Measurements from ENCODE around the gene EMC6.

The EMC6 gene

DNA sequence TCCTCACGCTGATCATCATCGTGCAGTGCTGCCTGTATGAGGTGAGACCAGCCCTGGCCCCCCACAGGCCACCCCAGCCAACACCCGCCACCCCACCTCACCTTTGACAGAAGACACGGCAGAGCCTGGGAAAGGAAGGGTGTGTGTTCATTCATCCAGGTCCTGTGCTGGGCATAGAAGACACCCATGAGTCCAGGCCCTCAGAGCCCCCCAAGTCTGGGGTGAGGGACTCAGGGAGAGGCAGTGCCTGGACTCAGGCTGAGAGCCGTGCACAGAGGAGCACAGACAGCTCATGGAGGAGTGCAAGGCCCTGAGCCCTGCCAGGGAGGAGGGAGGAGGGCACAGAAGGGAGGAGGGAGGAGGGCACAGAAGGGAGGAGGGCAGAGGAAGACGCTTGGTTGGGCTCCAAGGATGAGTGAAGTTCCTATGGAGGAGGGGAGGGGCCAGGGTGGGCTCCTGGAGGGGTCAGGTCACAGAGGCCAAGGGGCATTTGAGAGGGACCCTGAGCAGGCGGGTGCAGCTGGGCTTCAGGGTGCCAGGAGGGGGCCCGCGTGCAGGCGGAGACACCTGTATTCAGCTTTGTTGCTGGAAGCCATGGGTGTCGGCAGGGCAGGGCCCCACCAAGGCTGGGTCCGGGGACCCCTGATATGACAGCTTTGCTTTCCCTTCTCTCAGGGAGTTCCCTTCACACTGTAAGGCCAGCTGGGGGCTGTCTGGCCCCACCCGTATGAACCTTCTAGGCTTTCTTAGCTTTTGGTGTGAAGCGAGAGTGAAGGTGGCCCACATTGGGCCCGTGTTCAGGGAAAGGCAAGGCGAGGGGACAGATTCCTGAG lies 11.6 kb upstream of the EMC6 start:
- DNase-seq = no peak

DNA sequence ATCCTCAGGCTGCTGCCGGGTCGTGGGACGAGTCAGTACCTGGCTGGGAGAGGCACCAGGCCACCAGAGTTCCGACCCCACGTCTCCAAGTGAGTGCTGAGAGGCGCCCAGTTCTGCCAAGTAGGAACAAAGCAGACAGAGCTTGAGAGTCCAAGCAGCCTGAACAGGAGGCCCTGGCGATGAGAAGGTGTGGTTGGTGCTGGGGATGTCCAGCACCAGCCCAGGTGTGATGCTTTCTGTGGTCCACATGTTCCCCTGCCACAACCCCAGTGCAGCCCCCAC lies 11.1 kb upstream of the EMC6 start:
- no peak for DNase-seq

DNA sequence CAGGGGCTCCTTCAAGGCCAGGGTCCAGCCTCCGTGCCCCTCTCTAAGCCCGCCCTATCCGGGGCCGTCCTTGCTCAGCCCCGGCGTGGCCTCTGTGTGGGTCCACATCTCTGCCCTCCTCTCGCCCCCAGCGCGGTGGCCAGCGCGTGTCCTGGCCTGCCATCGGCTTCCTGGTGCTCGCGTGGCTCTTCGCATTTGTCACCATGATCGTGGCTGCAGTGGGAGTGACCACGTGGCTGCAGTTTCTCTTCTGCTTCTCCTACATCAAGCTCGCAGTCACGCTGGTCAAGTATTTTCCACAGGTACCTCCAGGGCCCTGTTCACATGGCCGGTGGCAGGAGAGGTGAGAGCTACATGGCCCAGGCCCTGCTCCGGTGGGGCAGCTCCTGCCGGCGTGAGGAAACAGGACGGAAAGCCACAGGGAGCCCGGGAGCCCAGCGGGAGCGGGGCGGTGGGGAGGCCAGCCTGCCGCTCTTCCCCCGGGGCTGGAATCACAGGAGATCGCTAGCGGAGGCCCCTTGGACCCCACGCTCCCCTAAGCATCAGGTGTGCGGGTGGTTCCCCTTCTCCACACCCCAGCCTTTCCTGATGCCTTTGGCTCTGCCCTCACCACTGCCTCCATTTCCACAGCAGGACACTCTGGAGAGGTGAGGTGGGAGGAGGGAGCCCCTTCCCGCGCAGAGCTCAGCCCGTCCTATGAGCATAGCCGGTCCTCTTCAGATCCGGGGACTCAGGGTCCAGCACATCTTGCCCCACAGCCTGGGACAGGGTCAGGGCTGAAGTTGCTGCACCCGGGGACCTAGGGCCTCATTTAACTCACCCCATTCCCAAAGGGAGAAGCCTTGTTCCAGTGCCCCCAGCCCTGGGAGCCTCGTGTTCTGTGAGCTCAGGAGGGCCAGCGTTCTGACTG lies 10.5 kb upstream of the EMC6 start:
- DNase-seq = no peak

DNA sequence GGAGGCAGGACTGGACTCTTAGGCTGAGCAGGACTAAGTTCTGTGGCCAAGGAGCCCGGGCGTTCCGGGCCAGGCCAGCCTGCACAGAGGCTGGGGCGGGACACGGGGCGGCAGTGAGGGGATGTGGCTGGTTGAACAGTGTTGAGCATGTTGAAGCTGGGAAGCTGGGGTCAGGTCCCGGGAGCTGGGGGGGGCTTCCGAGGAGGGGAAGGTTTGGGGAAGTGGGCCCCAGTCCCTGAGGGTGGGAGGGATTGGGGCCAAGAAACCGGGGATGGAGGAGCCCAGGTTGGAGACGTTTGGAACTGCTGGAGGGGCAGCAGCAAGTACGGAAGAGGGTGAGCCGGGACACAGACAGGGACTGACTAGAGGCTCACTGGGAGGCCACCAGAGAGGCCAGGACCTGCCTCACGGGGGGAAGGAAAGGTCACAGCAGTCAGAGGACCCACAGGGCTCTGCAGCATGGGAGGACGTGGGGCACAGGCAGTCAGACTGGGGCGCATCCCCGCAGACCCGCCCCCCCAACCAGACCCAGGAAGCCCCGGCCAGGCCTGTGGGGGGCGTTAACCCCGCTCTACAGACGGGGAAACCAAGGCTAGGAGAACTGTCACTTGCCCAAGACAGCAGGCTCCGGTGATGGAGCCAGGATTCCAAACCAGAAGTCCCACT lies 9.7 kb upstream of the EMC6 start:
- no peak for DNase-seq

DNA sequence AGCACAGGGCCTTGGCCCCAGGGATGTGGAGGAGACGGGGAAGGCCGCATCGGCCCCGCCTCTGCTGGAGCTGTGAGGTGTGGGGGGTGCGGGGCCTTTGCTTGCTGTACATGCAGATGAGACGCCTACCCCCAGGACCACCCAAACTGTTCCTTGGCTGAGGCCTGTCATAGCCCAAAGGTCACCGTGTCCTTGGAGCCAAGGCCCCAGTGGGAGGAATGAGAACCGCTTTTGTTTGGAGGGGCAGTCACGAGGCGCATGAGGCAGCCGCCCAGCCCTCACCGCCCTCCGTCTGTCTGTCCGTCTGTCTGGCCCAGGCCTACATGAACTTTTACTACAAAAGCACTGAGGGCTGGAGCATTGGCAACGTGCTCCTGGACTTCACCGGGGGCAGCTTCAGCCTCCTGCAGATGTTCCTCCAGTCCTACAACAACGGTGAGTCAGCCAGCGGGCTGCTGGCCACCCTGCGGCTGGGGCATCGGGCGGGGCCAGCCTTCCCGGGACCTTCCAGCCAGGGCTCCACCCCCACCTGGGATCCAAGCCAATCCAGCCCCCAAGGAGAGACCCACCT lies 9.0 kb upstream of the EMC6 start:
- DNase-seq = no peak

GRCh38 chr17:3660311-3660891 lies 8.2 kb upstream of the EMC6 start:
- DNase-seq = no peak

- DNase-seq = no peak
Observed at GRCh38 chr17:3663102-3664011, 5.3 kb upstream of the EMC6 start.

GRCh38 chr17:3665834-3666233 lies 2.8 kb upstream of the EMC6 start:
- no peak for DNase-seq

- DNase-seq = no peak
Observed at GRCh38 chr17:3666516-3666915, 2.1 kb upstream of the EMC6 start.

- no peak for DNase-seq
Observed at GRCh38 chr17:3667366-3668278, 990 bp upstream of the EMC6 start.

DNA sequence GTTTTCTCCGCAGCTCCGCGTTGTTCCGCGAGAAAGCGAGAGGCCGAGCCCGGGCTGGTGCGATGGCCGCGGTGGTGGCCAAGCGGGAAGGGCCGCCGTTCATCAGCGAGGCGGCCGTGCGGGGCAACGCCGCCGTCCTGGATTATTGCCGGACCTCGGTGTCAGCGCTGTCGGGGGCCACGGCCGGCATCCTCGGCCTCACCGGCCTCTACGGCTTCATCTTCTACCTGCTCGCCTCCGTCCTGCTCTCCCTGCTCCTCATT lies 404 bp downstream of the EMC6 start:
- no peak for DNase-seq

DNA sequence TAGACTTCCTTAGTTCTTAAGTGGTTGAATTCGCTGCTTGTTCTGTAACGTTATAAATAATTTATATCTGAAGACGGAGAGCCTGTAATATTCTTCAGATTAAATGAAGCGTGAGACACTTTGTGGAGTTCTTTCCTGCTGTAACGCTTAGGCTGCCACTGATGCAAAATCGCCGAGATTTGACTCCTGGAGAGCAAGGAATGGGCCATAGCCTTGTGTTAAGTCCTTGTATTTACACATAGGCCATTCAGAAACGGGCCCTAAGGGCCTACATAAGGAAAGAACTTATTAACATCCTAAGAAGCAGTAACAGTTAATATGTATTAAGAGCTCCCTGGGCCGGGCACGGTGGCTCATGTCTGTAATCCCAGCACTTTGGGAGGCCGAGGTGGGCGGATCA lies 936 bp downstream of the EMC6 start:
- DNase-seq = no peak

GRCh38 chr17:3672571-3672970 lies 4.0 kb downstream of the EMC6 start:
- no peak for DNase-seq

DNA sequence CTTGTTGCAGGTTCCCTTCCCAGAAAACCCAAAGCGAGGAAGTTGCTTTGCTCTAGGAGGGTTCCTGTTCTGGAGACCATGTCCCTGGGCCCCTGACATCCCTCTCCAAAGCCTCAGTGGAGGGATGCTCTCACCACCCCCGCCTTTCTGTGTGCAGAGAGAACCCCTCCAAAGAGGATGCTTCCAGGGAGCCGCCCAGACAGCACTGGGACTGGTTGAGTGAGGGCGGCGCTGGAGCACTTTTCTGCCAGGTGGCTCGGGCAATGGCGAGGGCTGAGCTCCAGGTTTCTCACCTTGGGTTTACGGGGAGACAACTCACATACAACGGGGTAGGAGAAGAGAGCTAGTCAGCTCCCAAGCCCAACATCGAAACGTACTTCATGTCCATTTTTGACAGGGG lies 7.3 kb downstream of the EMC6 start:
- DNase-seq = no peak

DNA sequence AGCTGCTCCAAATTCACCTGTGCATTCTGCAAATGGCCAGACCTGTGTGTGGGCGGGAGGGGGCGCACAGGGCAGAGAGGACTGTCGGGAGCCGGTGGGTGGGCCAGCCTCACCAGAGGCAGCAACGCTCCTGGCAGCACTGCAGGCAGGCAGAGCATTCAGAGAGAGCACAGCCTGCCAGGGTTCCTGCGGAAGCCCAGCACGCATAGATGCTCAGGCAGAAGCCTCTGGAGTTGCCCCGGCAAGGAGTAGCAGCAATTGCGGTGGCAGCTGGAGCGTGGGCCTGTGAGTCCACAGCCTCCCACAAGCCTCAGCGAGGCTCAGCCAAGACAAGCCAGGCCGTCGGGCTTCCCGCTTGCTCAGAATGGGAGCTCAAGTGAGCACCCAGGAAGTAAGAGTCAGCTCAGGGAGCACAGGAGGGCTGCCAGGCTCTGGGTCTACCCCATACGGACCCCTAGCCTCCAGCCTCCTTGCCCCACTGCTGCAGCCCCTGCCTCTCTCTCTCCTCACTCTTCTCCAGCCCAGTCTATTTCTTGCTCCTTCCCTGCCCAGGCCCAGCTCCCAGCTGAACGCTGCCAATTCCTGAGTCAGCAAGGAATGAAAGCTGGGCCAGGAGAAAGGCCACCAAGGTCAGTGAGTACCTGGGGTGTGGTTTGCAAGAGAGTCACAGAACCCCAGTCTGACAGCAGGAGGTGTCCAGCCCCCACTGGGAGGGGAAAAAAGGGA lies 9.6 kb downstream of the EMC6 start:
- no peak for DNase-seq

DNA sequence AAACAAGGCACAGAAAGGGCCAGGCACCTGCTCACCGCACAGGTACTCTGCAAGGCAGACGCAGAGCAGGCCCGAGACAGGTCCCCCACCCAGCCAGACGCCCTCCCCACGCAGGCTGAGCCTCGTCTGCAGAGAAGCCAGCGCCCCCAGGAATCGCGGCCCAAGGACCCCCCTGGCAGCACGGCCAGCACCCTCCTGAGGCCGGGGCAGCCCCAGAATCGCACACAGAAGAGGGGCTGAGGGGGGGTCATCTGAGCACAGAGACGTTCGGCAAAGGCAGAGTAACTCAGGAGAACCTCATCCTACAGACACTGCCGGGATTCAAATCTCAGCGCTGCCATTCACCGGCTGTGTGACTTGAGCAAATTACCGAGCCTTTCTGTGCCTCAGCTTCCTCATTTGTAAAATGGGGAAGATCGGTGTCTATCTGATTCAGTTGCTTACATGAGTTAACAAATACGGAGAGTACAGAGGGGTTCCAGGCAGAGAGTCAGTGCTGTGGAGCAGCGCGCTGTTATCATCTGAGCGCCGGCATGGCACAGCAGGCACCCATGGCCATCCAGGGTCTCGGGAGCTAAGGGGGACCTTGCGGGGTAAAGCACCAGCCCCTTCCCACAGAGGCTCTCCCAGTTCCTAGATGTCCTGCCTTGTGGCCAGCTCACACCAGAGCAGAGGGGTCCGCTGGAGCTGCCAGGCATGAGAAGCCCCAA lies 10.4 kb downstream of the EMC6 start:
- DNase-seq = no peak

DNA sequence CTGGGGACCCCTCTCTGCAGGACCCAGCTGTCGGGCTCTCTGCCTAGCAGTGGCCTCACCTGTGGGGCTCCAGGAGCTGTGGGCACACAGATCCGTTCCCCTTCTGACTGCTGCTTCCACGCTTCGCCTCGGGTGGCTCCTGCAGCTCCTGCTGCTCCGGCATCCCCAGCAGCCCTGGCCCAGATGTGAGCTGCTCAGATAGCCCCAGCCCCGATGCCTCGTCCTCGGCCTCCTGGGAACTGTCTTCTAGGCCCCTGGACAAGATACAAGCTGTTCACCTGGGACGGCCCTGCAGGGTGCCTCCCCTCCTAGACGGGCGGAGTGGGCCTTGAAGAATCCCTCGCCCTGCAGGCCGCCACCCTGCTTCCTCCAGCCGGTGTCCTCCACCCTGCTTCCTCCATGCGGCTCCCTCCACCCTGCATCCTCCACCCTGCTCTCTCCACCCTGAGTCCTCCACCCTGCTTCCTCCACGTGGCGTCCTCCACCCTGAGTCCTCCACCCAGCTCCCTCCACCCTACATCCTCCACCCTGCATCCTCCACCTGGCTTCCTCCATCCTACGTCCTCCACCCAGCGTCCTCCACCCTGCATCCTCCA lies 11.0 kb downstream of the EMC6 start:
- DNase-seq = no peak

GRCh38 chr17:3681057-3681456 lies 12.4 kb downstream of the EMC6 start:
- no peak for DNase-seq

- DNase-seq = no peak
Observed at GRCh38 chr17:3681565-3681964, 13.0 kb downstream of the EMC6 start.
